OCI-LY3 (cell line): ENCODE results near the gene CNTRL.
"Not testable (repeated sequence)": the region's sequence is repeated elsewhere in the genome, so short reads cannot be mapped to it uniquely, and the experiment has no call there.

Experiments
- H2AFZ ChIP-seq: fragments of 200-600, 300-600 bp; shearing (Covaris generic); 2 replicates; pipeline ENCODE4 v1.6.0; 2014; ENCODE audit warnings: antibody characterized with exemption, low read depth, low read length
- H3K27ac ChIP-seq: fragments of 200-600, 300-600 bp; sonication (generic); 2 replicates; pipeline ENCODE4 v1.5.1; 2014; ENCODE audit warnings: mild to moderate bottlenecking, low read length, moderate library complexity, mixed read lengths
- H3K27me3 ChIP-seq: fragments of 200-600, 300-600 bp; sonication (generic); 2 replicates; pipeline ENCODE4 v1.6.1; 2014; ENCODE audit warnings: low read depth, low read length, mixed read lengths
- H3K36me3 ChIP-seq: fragments of 200-600, 300-600 bp; sonication (generic); replicated peaks from 2 replicates; pipeline ENCODE3; 2014; ENCODE audit warnings: low read depth, low read length, mixed read lengths
- H3K4me1 ChIP-seq: fragments of 300-600, 200-600 bp; sonication (generic); 2 replicates; pipeline ENCODE4 v1.6.1; 2014; ENCODE audit warnings: low read length, mixed read lengths
- H3K4me2 ChIP-seq: fragments of 200-600, 300-600 bp; sonication (generic); 2 replicates; pipeline ENCODE4 v1.6.1; 2014; ENCODE audit warnings: low read length, mixed read lengths
- H3K4me3 ChIP-seq: fragments of 300-600, 200-600 bp; sonication (generic); 2 replicates; pipeline ENCODE4 v1.5.1; 2014; ENCODE audit warnings: antibody characterized with exemption, mild to moderate bottlenecking, low read length, moderate library complexity
- H3K79me2 ChIP-seq: fragments of 300-600, 200-600 bp; shearing (Covaris generic); 2 replicates; pipeline ENCODE4 v1.6.1; 2014; ENCODE audit warnings: mild to moderate bottlenecking, low read length, mixed read lengths
- H3K9ac ChIP-seq: fragments of 300-600, 200-600 bp; shearing (Covaris generic); 2 replicates; pipeline ENCODE4 v1.6.0; 2014; ENCODE audit warnings: mild to moderate bottlenecking, low read length, moderate library complexity
- H3K9me3 ChIP-seq: fragments of 200-600, 300-600 bp; shearing (Covaris generic); 2 replicates; pipeline ENCODE4 v1.6.1; 2014; ENCODE audit warnings: low read length, mixed read lengths; ENCODE audit not compliant: insufficient read depth
- H4K20me1 ChIP-seq: fragments of 200-600, 300-600 bp; sonication (generic); 2 replicates; pipeline ENCODE4 v1.6.1; 2016; ENCODE audit warnings: low read length, mixed read lengths; ENCODE audit not compliant: insufficient read depth
- CTCF ChIP-seq: fragments of 200-600, 300-600 bp; sonication (generic); IDR thresholded peaks from 2 replicates; pipeline ENCODE4 v1.5.1; 2014; ENCODE audit warnings: antibody characterized with exemption, low read length, low read depth
- EZH2phosphoT487 ChIP-seq: fragments of 200-600 bp; shearing (Covaris generic); IDR thresholded peaks from 2 replicates; pipeline ENCODE4 v1.6.1; 2018; ENCODE audit warnings: antibody characterized with exemption, mixed run types, low read depth

The CNTRL gene

GRCh38 chr9:121074370-121075250 is at the start of gene CNTRL:
Gene CNTRL (plus strand): TSS chr9:121074955. CDS start chr9:121088327, 13,372 bp downstream.
- H4K20me1 ChIP-seq, result 0 out of 2 replicates have a peak, but pooled peaks cover 4% of the 10 kb centered on the region
- H3K36me3 ChIP-seq, result no peaks in the 10 kb centered on the region
- H2AFZ ChIP-seq, result peak within 1 kb of the TSS; percentile 80
- no peaks in the 10 kb centered on the region for H3K27me3 ChIP-seq
- peak within 1 kb of the TSS; percentile 93 for H3K9ac ChIP-seq
- peaks cover 3% of the 10 kb centered on the region; the same call in 1 of the 2 replicates for H3K9me3 ChIP-seq
- peak within 1 kb of the TSS; percentile 70 for H3K27ac ChIP-seq
- H3K4me3 ChIP-seq, result peak within 1 kb of the TSS; percentile 84
- H3K4me2 ChIP-seq, result peak within 1 kb of the TSS; percentile 94
- peaks cover 52% of the 10 kb centered on the region for H3K79me2 ChIP-seq
- TF ChIP-seq CTCF (0 out of 2 replicates have a peak, but pooled peaks have one; percentile 4), EZH2phosphoT487 (no peak)
- H3K4me1 ChIP-seq, result peaks cover 41% of the 10 kb centered on the region

- TF ChIP-seq CTCF (no peak), EZH2phosphoT487 (no peak)
- Histone ChIP-seq H3K9me3 (no peaks in the 10 kb centered on the region), H3K27ac (no peak overlapping the region), H3K4me1 (no peaks in the 10 kb centered on the region), H3K27me3 (no peaks in the 10 kb centered on the region), H4K20me1 (no peaks in the 10 kb centered on the region), H3K4me3 (no peak overlapping the region), H2AFZ (no peak overlapping the region), H3K4me2 (no peak overlapping the region), H3K36me3 (no peaks in the 10 kb centered on the region), H3K9ac (no peak overlapping the region), H3K79me2 (no peaks in the 10 kb centered on the region)
These were observed 48.5 kb upstream of the CNTRL start for GRCh38 chr9:121026260-121026691.

- H3K9ac ChIP-seq, result no peak overlapping the region
- TF ChIP-seq CTCF (no peak), EZH2phosphoT487 (no peak)
- H3K36me3 ChIP-seq, result no peaks in the 10 kb centered on the region
- no peaks in the 10 kb centered on the region for H3K27me3 ChIP-seq
- H4K20me1 ChIP-seq, result no peaks in the 10 kb centered on the region
- H3K79me2 ChIP-seq, result no peaks in the 10 kb centered on the region
- no peak overlapping the region for H3K4me2 ChIP-seq
- no peak overlapping the region for H2AFZ ChIP-seq
- H3K27ac ChIP-seq, result no peak overlapping the region
- no peaks in the 10 kb centered on the region for H3K4me1 ChIP-seq
- no peaks in the 10 kb centered on the region for H3K9me3 ChIP-seq
- H3K4me3 ChIP-seq, result no peak overlapping the region
These were observed 48.0 kb upstream of the CNTRL start for GRCh38 chr9:121026768-121027167.

- H3K9ac ChIP-seq, H3K4me2 ChIP-seq, H2AFZ ChIP-seq, H3K27ac ChIP-seq, H4K20me1 ChIP-seq, H3K27me3 ChIP-seq, H3K36me3 ChIP-seq, H3K9me3 ChIP-seq, H3K79me2 ChIP-seq, H3K4me3 ChIP-seq, H3K4me1 ChIP-seq: not testable (repeated sequence)
These were observed 46.5 kb upstream of the CNTRL start for GRCh38 chr9:121028285-121028684.
